SIG-M5 (cell line): ENCODE measurements around the gene CBX6.
"Not testable (repeated sequence)": the region's sequence is repeated elsewhere in the genome, so short reads cannot be mapped to it uniquely, and the experiment has no call there.

Experiments
- DNase-seq: peaks from one replicate; lab custom pipeline; 2025; lab: John Stamatoyannopoulos, UW

The CBX6 gene

DNA sequence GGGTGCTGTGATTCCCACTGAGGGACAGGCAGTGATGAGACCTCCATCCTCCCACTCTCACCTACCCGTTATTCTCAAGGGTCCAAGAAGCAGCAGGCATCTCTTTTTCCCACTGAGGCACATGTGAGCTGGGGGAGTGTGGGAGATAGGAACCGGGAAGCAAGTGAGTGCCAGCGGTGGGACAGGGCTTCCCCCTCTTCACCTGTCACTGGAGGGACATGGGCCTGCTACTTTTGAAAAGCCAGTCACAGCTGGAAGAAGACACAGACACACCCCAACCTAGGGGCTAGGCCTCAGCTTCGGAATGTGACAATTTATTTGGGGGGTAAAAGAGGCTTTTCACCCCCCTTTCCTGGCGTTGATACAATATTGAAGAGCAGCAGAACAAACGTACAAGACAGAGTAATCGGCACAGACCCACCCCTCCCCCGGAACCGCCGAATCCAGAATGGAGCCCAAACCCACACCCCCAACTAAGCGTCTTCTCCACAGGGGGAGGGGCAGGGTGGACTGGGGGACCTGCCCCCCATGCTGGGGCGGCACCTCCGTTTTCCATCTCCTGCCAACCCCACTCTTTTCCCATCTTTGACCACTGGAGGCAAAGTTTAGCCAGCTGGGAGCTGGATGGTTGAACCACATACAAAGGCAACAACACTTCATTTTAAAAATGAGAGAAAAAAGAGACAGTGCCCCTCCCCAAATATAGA is 10.7 kb downstream of the CBX6 start:
- no peak for DNase-seq

DNA sequence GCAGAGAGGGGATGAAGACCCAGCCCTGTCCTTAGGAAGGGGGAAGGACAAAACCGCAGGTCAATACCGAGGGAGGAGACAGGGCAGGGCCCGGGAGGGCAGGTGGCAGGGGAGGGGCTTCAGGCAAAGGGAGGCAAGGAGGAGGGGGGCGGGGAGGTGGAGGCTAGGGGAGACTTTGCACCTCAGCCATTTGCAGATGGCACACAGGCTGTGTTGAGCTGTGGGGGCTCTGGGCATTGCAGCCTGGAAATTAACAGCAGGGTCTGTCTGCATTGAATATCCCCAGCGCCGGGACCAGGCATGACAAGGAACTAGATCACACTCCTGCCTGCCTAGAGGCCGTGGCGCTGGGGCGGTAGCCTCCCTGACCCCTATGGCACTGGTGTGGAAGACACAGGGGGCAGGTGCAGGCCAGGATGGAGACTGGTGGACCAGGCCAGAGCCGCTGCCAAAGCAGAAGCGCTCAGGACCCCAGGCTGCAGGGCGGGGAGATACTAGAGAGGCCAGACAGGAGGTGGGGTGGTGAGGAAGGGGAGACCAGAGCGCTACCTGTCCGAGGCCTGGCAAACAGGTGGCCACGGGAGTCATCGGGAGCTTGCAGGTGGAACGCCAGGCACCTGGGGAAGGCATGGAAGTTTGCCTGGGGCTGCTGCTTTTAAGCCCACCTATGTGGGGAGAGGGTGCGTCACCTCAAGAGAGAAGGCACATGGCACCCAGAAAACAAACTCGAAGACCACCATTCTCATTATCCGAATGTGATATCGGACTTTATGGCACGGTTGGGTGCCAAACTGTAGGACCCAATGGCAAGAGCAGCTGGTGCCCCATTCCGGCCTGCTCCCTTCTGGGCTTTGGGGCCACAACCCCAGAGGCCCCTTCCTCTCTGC is 11.5 kb downstream of the CBX6 start:
- no peak for DNase-seq

- no peak for DNase-seq
Measured at GRCh38 chr22:38859581-38860282, 12.3 kb downstream of the CBX6 start.

DNA sequence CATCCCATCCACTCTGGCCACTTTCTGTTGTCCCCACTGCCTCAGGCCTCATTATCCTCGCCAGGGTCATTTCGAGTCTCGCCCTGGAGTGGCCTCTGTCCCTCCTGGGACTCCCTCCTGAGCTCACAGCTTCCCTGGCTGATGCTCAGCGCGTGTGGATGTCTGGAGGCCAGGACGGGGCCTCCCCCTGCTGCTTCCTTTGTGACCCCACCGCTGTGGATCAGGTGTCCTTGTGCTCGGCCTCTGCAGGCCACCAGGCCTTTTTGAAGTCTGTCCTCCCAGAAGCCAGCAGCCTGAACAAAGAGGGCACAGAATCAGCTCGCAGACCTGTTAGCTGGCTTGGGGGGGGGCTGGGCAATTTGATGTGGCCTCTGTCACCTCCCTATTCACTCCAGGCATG is 13.5 kb downstream of the CBX6 start:
- no peak for DNase-seq

- DNase-seq, result not testable (repeated sequence)
Measured at GRCh38 chr22:38854476-38854875, 17.5 kb downstream of the CBX6 start.

GRCh38 chr22:38853883-38854282 is 18.1 kb downstream of the CBX6 start:
- DNase-seq, result not testable (repeated sequence)

GRCh38 chr22:38853196-38853651 is 18.8 kb downstream of the CBX6 start:
- DNase-seq, result no peak

DNA sequence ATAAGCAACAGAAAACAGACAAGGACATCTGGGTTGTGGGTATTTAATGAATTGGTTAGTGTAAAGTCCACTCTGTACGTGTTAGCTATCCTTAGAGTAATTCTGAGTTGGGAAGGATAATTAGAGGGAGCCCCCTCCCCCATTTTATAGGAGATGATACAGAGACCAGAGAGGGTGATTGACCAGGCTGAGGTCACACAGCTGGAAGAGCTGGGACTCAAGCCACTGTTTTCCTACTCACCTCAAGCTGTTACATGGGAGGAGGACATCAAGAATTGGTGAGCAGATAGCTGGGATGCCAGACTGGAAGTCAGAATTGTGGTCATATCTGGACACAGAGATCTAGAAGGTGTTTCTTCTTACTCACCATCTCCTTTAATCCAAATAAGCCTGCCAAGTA is 19.5 kb downstream of the CBX6 start:
- DNase-seq, result no peak

DNA sequence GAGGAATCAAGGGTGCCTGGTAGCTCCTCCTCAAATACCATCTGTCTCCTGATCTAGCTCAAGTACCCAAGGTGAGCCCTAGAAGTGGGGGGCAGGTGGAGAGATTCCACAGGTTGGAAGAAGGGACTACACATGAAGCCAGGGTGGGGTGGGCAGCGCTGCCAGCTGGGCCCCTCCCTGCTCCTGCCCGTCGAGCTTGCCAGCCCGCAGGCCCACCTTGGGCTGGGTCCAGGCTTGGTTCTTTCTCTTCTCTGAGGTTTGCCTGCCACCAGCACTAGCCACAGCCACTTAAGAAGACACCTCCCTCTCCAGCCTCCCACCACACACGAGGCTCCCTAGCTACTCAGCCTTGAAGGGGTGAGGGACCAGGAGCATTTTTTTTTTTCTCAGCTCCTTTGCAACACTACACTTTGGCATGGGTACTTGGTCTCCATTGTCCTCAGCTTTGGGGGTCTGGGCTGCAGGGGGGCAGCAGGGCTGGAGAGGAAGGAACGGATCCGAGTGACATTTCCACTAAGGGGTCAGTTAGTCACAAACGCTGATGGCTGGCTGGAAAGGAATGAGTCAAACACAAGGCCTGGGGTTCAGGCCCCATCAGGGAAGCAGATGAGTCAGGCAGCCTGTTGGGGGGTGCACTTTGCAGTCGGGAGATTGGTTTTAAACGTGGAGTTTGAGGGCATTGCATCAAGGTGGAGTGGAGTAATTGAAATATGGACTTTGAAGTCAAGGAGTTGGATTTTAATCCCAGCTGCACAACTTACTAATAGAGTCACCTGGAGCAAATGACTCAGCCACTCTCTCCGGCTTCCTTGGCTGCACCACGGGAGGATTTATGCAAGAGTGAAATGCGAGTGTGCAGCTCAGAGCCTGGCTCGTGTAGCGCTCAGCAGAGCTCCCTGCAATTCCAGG is 20.8 kb downstream of the CBX6 start:
- DNase-seq, result no peak

- no peak for DNase-seq
Measured at GRCh38 chr22:38850399-38850798, 21.6 kb downstream of the CBX6 start.

- DNase-seq, result no peak
Measured at GRCh38 chr22:38849811-38850210, 22.2 kb downstream of the CBX6 start.

DNA sequence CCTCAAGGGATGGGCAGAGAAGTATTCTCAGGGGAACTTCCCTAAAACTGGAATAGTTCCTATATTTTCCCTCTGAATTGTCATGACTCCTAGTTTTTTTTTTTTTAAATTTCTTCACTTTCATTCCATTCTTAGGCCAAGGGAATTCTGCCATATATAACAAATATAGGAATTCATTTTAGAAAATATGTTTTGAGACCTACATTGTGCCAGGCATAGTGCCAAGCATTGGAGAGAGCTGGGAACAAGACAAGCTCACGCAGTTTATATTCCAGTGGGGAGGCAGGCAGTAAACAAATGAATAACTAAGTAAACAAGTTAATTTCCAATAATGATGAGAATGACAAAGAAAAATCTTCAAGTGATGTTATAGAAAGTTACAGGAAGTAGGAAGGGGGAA is 25.6 kb downstream of the CBX6 start:
- no peak for DNase-seq

DNA sequence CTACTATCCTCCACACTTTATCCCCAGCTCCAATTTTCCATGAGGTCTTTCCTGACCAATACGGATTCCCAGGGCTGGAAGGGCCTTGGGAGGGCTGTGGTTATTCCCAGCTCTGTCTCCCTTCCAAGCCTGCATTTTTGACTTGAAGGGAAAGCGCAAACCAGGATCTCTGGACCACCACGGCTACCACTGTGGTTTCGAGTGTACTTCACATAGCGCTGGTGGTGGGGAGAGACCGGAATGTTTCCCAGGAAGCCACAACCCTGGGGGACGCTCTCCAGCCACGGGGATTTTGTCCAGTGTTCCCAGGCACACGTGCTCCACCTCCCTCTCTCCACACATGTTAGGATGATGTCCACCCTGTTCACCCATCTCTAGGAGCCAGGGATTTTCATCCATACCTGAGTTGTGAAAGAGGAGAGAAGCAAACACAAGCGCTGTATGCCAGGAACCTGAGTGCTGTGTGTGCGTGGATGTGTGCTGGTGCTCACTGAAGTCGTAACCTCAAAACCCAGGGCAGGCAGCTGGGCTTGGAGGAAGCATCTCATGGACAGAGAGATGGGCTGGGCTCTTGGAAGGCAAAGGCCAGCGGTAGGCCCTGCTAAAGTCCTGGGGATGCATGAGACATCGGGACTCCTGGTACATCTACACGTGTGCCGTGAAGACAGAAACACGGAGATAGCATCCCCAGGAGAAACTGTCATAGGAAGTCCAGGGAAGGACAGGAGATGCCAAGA is 26.8 kb downstream of the CBX6 start:
- DNase-seq, result no peak

DNA sequence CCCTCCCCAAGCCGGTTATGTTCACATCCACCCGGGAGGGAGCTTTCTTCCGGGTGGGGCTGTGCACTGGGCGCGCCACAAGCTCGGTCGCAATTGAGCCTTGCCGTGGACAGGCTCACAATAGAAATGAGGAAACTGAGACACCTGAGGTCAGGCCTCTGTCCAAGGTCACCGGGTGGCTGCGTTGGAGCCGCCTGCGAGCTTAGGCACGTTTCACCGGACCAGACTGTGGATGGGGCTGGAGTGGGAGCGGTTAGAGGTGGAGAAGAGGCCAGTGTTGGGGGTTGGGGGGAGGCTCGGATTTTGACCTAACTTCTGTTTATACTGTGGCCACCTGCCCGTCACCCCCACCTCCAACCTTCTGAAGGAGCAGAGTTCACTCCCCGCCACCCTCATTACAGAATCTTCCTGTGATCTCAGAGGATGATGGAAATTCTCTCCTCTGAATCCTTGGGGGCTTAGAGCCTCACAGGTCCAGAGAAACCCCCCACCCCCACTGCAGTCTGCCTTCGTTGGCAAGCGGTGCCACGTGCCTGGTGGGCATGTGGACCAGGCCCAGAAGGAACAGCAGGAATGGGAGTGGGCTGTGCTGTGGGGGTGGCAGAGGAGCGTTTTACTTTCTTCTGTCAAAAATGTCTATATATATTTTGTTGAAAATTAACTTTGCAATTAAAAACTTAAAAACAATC is 27.6 kb downstream of the CBX6 start:
- DNase-seq, result no peak

- DNase-seq, result no peak
Measured at GRCh38 chr22:38843657-38844314, 28.2 kb downstream of the CBX6 start, which contains the start of gene NPTXR. Gene NPTXR (minus strand): TSS chr22:38844028.

GRCh38 chr22:38843201-38843656 is 28.8 kb downstream of the CBX6 start:
- DNase-seq, result no peak

- DNase-seq, result no peak
Measured at GRCh38 chr22:38842512-38843200, 29.4 kb downstream of the CBX6 start.

GRCh38 chr22:38841635-38842034 is 30.4 kb downstream of the CBX6 start:
- DNase-seq, result no peak

GRCh38 chr22:38841211-38841610 is 30.8 kb downstream of the CBX6 start:
- no peak for DNase-seq
